Right forelimb (tissue), 1 donor: Measurements from ENCODE around the gene NCOR2.

Source experiments
- DNase-seq: peaks from one replicate; pipeline ENCODE4 v3.0.0-alpha.2; 2018

Gene NCOR2

GRCh38 chr12:124557518-124558223 lies 9.7 kb downstream of the NCOR2 start:
- no peak for DNase-seq

GRCh38 chr12:124556896-124557501 lies 10.4 kb downstream of the NCOR2 start:
- no peak for DNase-seq

- DNase-seq: no peak
These were observed 11.3 kb downstream of the NCOR2 start for GRCh38 chr12:124556074-124556466.

GRCh38 chr12:124555168-124556073 lies 12.0 kb downstream of the NCOR2 start:
- no peak for DNase-seq

- DNase-seq: no peak
These were observed 12.9 kb downstream of the NCOR2 start for GRCh38 chr12:124554429-124555029.

- no peak for DNase-seq
These were observed 13.5 kb downstream of the NCOR2 start for GRCh38 chr12:124553862-124554428.

- no peak for DNase-seq
These were observed 15.9 kb downstream of the NCOR2 start for GRCh38 chr12:124551268-124552144.

GRCh38 chr12:124550123-124551089 lies 17.0 kb downstream of the NCOR2 start:
- DNase-seq: no peak

GRCh38 chr12:124549629-124550028 lies 17.8 kb downstream of the NCOR2 start:
- no peak for DNase-seq

GRCh38 chr12:124548854-124549378 lies 18.5 kb downstream of the NCOR2 start:
- no peak for DNase-seq

GRCh38 chr12:124547626-124548025 lies 19.8 kb downstream of the NCOR2 start:
- DNase-seq: no peak

GRCh38 chr12:124545508-124546418 lies 21.6 kb downstream of the NCOR2 start:
- no peak for DNase-seq

GRCh38 chr12:124544983-124545382 lies 22.4 kb downstream of the NCOR2 start:
- DNase-seq: no peak

- DNase-seq: no peak
These were observed 23.0 kb downstream of the NCOR2 start for GRCh38 chr12:124544311-124544970.

- no peak for DNase-seq
These were observed 23.7 kb downstream of the NCOR2 start for GRCh38 chr12:124543590-124544310.

GRCh38 chr12:124543052-124543589 lies 24.3 kb downstream of the NCOR2 start:
- DNase-seq: peak; percentile 74
